GM12873 (cell line): Measurements from ENCODE around the gene DUOX1.

Experiments
- TF ChIP-seq, protein P1 (sequence below): IDR thresholded peaks from 2 replicates; pipeline ENCODE4 v1.5.1; 2012; ENCODE audit warnings: low read depth, mild to moderate bottlenecking, moderate library complexity, low read length, control low read depth; ENCODE audit not compliant: insufficient read depth; ENCODE audit errors: missing control alignments

DUOX1 gene

DNA sequence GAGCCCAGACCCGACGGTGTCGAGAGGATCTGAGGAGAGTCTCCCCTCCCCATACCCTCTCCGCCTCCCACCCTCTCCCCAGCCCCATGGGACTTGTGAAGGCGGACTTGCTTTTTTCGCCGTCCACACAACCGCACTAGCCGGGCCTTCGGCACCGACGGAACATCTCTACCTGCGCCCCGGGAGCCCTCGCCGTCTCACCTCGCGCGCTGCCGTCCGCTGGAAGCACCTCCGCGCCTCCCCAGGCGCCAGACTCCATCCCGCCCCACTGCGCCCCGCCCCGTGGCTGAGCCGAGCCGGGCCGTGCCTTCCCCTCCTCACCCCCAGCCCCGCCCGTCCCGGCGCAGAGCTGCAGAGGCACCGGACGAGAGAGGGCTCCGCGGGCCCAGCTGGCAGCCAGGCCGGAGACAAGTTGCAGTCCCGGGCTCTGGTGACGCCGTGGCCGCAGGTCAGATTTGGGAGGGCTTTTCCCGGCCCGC lies at the start of gene DUOX1, which contains the start of gene DUOXA1:
DUOX1 (plus strand) TSS at position 344 of the 479 bp plus-strand sequence. CDS start 1,973 bp downstream, outside the sequence.
DUOXA1 (minus strand) TSS at position 229 of the 479 bp plus-strand sequence. CDS start 6,865 bp downstream, outside the sequence.
- TF ChIP-seq, protein P1, sequence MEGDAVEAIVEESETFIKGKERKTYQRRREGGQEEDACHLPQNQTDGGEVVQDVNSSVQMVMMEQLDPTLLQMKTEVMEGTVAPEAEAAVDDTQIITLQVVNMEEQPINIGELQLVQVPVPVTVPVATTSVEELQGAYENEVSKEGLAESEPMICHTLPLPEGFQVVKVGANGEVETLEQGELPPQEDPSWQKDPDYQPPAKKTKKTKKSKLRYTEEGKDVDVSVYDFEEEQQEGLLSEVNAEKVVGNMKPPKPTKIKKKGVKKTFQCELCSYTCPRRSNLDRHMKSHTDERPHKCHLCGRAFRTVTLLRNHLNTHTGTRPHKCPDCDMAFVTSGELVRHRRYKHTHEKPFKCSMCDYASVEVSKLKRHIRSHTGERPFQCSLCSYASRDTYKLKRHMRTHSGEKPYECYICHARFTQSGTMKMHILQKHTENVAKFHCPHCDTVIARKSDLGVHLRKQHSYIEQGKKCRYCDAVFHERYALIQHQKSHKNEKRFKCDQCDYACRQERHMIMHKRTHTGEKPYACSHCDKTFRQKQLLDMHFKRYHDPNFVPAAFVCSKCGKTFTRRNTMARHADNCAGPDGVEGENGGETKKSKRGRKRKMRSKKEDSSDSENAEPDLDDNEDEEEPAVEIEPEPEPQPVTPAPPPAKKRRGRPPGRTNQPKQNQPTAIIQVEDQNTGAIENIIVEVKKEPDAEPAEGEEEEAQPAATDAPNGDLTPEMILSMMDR: no peak

DNA sequence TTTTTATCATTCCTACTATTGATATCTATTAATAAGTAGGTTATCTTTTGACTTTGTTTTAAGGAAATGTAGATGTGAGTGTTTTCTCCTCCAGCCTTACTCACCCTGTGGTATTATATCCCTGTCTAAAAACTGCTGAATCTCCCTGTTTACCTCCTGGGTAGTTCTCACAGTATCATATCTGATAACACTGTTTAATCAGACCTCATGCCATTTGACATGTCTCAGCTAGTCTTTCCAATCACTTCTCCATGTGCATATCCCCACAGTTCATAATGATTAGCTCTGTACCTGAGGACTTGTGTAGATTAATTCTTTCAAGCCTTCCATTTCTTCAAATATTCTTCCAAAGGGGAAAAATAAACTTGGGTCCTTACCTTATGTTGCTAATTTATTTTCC lies 46.6 kb upstream of the DUOX1 start:
- TF ChIP-seq, protein P1: no peak

DNA sequence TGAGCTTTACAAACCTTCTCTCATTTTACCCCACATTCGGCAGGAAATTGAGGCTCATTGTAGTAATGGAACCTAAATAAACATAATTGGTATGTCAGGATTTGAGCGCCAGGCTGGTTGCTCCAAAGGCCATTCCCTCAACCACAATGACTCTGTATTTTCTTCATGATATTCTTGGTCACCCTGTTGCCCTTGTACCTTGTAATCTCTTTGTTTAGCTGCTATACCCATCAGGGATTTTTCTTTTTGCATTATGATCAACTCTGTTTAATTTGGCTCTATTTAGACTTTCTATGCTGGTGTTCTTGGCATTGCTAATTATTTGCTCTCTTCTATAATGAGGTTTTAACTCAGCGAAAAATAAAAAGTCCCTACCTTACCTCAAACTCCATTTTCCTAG lies 45.6 kb upstream of the DUOX1 start:
- TF ChIP-seq, protein P1: no peak

DNA sequence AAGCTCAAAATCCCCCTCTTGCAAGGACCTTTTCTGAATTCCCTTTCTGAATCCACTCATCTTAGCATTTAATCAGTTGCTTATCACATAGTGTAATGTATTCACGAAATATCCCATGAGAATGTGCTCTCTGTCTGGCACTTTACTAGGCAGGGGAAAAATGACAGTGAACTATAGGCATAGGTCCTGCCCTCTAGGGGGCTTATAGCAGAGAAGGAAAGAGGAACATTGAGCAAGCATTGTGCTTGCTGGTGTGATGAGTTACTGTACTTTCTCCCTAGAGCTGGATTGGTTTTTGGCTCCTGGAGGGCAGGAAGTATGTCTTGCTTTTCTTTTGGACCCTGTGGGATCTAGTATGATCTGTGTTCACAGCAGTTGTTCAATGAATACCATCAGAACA lies 42.3 kb upstream of the DUOX1 start:
- TF ChIP-seq, protein P1: peak; percentile 35

DNA sequence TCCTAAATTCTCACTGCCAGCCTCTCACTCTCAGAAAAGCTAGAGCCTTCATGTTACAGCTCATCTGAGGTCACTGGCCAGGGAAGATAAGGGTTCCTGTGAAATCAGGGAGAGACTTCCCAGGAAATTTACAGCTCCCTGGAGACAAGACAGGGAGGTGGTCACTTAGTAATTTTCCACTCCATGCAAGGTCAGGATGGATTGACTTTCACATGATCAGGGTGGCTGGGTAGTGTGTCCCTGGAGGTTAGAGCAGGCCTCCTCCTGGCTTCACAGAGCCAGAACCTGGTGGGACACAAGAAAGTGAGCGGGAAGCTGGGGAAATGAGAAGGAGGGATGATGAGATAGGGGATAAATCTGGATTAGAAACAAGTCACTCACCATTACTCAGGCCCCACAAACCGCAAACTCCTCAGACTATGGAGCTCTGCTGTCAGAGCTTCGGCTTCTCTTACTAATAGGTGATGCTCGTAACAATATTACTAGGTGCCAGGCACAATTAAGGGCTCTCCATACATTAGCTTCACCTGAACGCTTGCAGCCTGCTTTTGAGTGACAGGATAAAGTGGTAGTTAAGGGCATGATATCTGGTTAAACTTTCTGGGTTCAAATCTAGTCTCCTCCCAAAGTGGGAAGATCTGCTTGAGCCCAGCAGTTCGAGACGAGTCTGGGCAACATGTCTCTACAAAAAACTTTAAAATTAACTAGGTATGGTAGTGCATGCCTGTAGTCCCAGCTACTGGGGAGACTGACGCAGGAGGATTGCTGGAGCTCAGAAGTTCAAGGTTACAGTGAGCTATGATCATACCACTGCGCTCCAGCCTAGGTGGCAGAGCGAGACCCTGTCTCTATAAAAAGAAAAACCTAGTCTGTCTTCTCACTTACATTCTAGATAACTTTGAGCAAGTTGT lies 40.7 kb upstream of the DUOX1 start:
- TF ChIP-seq, protein P1: no peak

DNA sequence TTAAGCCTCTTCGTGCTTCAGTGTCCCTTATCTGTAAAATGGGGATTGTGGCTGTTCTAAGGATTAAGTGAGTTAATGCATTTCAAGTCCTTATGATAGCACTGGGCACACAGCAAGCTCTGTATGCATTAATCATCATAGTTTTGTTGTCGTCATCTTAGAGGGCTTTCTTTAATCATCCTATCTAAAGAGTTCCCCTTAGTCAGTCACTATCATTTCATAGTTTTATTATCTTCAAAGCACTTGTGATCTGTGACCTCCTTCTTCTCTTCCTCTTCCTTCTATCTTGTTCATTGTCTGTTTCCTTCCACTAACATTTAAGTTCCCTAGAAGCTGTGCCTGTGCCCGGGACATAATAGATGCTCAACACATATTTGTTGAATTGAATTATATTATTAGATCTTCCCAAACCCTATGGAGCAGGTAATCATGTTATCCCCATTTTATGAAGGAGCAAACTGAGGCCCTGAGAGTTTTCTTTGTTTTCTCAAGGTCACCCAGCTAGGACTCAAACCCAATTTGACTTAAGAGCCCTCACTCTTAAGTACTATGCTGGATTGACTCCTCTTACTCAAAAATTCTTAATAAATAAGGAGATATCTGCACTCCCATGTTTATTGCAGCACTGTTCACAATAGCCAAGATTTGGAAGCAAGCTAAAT lies 40.0 kb upstream of the DUOX1 start:
- TF ChIP-seq, protein P1: no peak

DNA sequence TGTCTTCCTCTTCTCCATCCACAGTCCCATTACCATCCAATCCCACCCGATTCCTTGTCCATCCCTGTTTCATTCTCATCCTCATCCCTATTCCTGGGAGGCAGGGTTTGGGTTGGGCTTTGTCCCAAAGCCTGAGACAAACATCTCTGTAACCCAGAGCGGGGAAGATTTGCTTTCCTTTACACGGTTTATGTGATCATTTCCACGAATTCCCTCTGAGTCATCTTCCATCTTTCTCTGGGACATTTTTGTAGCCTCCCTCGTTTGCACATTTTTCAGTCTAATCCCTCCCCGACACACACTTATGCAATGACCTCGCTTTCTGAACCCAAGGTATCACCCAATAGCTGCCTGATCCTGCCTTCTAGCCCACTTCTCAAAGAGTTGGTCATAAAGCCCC lies 38.6 kb upstream of the DUOX1 start:
- TF ChIP-seq, protein P1: no peak
